GM20000 (cell line): Measurements from ENCODE around the gene SRRM4.

Experiments used
- DNase-seq: peaks from one replicate; pipeline ENCODE4 v3.0.0; 2012; ENCODE audit warnings: low spot score
- CTCF ChIP-seq: IDR thresholded peaks from 2 replicates; pipeline ENCODE4 v1.5.1; 2012; ENCODE audit warnings: mild to moderate bottlenecking, control low read depth; ENCODE audit errors: extremely low read depth, missing control alignments

SRRM4 gene

DNA sequence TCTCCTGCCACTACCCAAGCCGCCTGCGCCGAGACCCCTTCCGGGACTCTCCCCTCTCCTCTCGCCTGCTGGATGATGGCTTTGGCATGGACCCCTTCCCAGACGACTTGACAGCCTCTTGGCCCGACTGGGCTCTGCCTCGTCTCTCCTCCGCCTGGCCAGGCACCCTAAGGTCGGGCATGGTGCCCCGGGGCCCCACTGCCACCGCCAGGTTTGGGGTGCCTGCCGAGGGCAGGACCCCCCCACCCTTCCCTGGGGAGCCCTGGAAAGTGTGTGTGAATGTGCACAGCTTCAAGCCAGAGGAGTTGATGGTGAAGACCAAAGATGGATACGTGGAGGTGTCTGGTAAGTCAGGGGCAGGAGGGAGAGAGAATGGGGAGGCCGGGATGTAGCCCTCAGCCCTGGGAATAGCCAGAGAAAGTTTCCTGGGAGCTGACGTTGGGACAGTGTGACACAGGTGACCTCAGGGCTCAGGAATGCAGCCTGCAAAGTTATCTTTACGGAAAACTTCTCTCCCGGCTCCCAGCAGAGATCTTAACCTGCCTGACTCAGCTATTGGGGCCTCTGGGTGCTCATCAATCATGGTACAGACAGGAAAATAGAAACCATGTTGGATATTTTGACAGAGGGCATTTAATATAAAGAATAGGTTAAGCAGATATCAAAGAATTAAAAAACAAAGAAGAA is 198.1 kb downstream of the SRRM4 start:
- TF ChIP-seq CTCF: no peak
- DNase-seq: no peak

DNA sequence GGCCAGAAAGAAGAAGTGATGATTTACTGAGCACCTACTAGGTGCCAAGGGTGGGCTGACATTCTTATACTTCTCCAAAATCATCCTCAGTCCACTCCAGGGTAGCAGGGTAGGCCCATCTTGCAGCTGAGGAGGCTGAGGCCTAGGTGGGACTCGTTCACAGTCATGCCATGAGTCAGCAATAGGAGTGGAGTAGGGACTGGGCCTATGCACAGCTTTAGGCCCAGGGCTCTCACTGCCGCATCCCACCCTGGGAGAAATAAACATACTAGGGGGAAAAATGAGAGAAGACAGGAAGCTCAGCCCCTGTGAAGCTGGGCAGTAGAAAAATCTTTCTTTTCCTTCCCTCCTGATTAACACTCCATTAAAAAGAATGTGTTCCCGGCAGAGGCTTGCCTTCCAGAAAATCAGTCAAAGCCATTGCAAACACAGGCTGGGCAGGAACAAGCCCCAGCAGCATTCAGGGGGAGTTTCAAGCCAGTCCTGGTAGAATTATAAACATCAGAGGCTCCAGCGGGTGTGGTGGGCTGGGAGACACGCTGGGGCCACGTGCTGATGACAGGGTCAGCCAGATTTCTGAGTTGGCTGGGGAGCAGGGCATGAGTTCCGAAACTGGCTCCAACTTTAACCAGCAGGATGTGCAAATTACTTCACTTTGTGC is 199.2 kb downstream of the SRRM4 start:
- TF ChIP-seq CTCF: no peak
- no peak for DNase-seq

DNA sequence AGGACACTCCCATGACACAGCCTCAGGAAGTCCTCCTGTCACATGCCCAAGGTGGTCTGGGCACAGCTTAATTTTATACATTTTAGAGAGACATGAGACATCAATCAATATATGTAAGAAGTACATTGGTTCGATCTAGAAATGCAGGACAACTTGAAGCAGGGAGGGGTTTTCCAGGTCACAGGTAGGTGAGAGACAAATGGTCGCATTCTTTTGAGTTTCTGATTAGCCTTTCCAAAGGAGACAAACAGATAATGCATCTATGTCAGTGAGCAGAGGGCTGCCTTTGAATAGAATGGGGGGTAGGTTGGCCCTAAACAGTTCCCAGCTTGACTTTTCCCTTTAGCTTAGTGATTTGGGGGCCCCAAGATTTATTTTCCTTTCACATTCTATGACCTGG is 199.9 kb downstream of the SRRM4 start:
- TF ChIP-seq CTCF: no peak

DNA sequence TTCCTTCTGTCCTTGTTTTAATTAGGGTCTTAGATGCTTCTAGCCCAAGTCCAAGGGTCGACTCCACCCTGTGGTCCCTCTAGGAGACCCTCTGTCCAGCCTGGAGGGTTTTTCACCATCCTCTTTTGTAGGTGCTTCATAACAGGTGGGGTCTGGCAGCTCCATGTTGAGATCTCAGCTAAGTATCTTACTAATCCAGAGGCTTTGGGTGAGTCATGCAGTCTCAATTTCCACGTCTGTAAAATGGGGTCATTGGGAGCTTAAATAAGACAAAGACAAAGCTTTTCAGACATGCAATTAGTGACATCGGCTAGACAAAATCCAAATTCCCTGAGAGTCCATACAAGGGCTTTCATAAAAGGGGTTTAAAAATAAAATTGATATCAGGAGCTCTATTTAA is 200.6 kb downstream of the SRRM4 start:
- DNase-seq: no peak
- no peak for TF ChIP-seq CTCF

More for the DNA sequence above, 199.9 kb downstream of the SRRM4 start:
- DNase-seq: no peak

GRCh38 chr12:119182701-119183493 is 201.6 kb downstream of the SRRM4 start:
- TF ChIP-seq CTCF: no peak
- no peak for DNase-seq

- no peak for TF ChIP-seq CTCF
- DNase-seq: no peak
These were observed 202.8 kb downstream of the SRRM4 start for GRCh38 chr12:119183942-119184695.

- no peak for DNase-seq
- no peak for TF ChIP-seq CTCF
These were observed 213.9 kb downstream of the SRRM4 start for GRCh38 chr12:119195256-119195655.
